HG03196 (cell line): Measurements from ENCODE around the gene SPEM2.
"Not testable (repeated sequence)": the region's sequence is repeated elsewhere in the genome, so short reads cannot be mapped to it uniquely, and the experiment has no call there.

Source experiments
- ATAC-seq: cut with Tn5 transposase; IDR thresholded peaks from one replicate; pipeline ENCODE4 v1.9.1; 2021; ENCODE audit not compliant: unreplicated experiment

Gene SPEM2

DNA sequence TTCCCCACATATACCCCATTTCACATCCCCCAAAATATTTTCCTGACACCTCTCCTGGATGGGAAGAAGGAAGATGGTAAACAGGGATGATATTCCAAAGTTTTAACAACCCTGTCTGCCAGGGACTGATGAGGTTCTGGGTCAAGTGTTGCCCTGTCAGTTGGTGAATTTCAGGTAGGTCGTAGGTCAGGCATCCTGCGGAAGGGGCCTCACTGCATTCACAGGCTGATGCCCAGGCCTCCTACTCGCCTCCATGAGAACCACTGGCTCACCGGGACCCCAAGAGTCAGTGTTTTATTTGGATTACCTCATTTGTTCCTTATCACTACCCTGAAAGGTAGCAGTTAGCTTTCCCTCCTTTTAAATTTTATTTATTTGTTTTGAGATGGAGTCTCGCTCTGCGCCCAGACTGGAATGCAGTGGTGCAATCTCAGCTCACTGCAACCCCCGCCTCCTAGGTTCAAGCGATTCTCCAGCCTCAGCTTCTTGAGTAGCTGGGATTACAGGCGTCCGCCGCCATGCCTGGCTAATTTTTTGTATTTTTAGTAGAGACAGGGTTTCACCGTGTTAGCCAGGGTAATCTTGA is 43.5 kb downstream of the SPEM2 start:
- no peak for ATAC-seq

DNA sequence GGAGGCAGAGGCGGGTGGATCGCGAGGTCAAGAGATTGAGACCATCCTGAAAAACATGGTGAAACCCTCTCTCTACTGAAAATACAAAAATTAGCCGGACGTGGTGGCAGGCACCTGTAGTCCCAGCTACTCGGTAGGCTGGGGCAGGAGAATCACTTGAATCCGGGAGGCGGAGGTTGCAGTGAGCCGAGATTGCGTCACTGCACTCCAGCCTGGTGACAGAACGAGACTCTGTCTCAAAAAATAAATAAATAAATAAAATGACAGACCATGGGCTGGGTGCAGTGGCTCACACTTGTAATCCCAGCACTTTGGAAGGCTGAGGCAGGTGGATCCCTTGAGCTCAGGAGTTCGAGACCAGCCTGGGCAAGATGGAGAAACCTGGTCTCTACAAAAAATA is 44.4 kb downstream of the SPEM2 start:
- ATAC-seq = not testable (repeated sequence)

DNA sequence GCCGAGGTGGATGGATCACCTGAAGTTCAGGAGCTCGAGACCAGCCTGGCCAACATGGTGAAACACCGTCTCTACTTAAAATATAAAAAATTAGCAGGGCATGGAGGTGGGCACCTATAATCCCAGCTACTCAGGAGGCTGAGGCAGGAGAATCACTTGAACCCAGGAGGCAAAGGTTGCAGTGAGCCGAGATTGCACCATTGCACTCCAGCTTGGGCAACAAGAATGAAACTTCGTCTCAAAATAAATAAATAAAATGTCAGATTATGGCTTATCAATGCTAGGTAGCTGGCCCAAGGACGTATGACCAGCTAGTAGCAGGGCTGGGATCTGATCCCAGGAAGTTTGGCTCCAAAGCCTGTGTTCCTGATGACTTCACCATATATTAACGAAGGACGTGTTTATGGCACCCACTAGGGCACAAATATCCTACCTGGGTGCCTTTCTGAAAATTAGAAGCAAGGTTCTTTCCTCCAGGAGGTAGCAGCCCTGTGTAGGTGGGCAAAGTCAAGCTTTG is 45.1 kb downstream of the SPEM2 start:
- not testable (repeated sequence) for ATAC-seq

DNA sequence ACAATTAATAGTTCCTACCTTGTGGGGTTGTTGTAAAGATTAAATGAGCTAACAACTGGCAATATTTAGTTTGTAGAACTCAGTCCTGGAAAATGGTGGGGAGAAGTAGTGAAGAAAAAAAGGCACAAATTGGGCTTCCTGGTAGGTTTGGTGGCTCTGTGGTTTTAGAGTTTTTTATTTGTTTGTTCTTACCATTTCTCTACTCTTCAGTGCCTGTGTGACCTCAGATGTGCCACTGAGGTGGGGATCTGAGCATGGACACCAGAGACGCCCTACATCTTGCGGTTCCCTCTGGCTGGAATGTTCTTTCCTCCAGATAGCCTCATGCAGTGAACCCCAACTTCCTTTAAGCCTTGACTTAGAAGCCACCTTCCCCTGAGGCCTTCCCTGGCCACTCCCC is 46.3 kb downstream of the SPEM2 start:
- ATAC-seq = no peak

DNA sequence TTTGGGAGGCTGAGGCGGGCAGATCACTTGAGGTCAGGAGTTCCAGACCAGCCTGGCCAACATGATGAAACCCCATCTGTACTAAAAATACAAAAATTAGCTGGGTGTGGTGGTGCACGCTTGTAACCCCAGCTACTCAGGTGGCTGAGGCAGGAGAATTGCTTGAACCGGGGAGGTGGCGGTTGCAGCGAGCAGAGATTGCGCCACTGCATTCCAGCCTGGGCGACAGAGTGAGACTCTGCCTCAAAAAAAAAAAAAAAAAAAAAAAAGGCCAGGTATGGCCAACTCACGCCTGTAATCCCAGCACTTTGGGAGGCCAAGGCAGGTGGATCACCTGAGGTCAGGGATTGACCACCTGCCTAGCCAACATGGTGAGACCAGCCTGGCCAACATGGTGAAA is 49.4 kb downstream of the SPEM2 start:
- not testable (repeated sequence) for ATAC-seq

DNA sequence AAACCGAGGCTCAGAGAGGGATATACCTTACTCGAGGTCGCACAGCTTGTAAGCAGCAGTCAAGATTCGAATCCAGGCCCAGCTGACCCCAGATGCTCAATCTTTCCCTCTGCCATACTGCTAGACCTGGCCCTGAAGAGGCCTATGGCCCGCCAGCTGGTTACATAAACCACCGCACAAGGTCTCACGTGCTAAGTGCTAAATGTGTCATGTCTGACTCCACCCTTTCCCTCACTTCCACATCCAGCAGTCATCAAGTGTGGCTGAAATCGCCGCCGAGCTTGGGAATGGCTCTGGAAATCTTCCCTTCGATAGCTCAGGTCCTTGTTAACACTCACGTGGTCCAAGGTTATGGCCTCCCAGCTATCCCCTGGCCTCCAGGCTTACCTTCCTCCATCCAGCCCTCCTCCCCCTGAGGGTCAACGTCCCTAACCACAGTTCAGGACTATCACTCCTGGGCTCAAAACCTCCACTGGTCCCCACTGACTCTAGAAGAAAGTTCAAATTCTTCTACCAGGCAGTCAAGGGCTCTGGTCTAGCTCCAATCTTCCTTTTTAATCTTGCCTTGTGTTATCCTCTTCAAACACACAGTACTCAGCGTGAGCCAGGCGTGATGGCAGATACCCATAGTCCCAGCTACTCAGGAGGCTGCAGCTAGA is 50.5 kb downstream of the SPEM2 start:
- ATAC-seq = no peak

DNA sequence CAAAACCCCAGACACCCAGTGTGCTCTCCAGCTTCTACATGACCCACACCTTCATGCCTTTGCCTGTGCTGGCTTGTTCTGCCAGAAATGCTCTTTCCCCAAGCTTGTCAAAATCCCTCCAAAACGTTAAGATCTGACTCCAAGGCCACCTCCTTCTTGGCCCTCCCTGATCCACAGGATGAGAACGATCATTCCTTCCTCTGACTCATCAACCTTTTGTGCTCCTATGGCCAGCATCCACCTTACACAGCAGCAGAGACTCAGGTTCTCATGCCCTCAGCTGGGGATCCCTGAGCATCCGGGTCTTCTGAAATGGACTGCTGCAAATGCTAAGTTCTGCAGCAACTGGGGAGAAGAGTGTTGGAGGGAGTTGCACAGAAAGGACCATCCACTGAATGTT is 51.1 kb downstream of the SPEM2 start:
- no peak for ATAC-seq

DNA sequence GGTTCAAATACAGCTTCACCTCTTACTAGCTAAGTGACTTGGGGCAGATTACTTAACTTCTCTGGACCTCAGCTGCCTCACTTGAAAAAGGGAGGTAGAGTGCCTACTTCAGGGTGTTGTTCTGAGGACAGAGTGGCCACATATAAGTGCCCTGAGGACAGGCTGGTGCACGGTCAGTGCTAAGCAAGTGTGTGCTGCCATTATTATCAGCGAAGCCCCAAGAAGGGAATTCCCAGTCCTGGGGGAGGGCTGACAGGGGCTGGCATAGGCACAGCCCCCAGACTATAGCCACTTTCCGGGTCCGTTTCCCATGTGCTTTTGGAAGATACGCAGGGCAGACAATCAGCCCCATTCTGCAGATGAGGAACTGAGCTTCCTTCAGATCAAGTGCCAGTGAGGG is 51.5 kb downstream of the SPEM2 start:
- ATAC-seq = no peak
